GM23338 (cell line): ENCODE measurements around the gene TNNT2. TPM values are rescaled to one million over a fixed set of nuclear protein-coding genes. Genes with fewer than 3 reads are reported as not detected.

Source experiments
- ATAC-seq: fragments of 200-7000 bp; cut with Tn5 transposase; 3 replicates; pipeline ENCODE4 v1.9.1; 2020
- DNase-seq: peaks from one replicate; pipeline ENCODE4 v3.0.0-alpha.2; 2015; ENCODE audit warnings: low spot score
- H2AFZ ChIP-seq: fragments of 200-600 bp; sonication (generic); 2 replicates; pipeline ENCODE4 v1.8.0; 2016; ENCODE audit warnings: antibody characterized with exemption, mild to moderate bottlenecking, moderate library complexity
- H3F3A ChIP-seq: fragments of 200-600 bp; sonication (generic); replicated peaks from 2 replicates; pipeline ENCODE4 v1.8.0; 2017; ENCODE audit warnings: antibody characterized with exemption, mixed run types, low read depth
- H3K27ac ChIP-seq: fragments of 200-600 bp; sonication (generic); 2 replicates; pipeline ENCODE4 v1.6.1; 2016; ENCODE audit warnings: low read depth
- H3K27me3 ChIP-seq: fragments of 200-600 bp; sonication (generic); 2 replicates; pipeline ENCODE4 v1.8.0; 2016; ENCODE audit warnings: mild to moderate bottlenecking, mixed run types, moderate library complexity; ENCODE audit not compliant: insufficient read depth
- H3K36me3 ChIP-seq: fragments of 200-600 bp; sonication (generic); 2 replicates; pipeline ENCODE4 v1.8.0; 2016; ENCODE audit warnings: mild to moderate bottlenecking; ENCODE audit not compliant: insufficient read depth
- H3K4me1 ChIP-seq: fragments of 200-600 bp; sonication (generic); 2 replicates; pipeline ENCODE4 v1.8.0; 2016; ENCODE audit warnings: mild to moderate bottlenecking, moderate library complexity; ENCODE audit not compliant: insufficient read depth
- H3K4me2 ChIP-seq: fragments of 200-600 bp; sonication (generic); 2 replicates; pipeline ENCODE4 v1.7.1; 2017; ENCODE audit warnings: mixed run types
- H3K4me3 ChIP-seq: fragments of 200-600 bp; sonication (generic); 2 replicates; pipeline ENCODE4 v1.6.1; 2016; ENCODE audit warnings: mixed run types
- H3K79me2 ChIP-seq: fragments of 200-600 bp; sonication (generic); replicated peaks from 2 replicates; pipeline ENCODE4 v1.8.0; 2017; ENCODE audit warnings: mild to moderate bottlenecking; ENCODE audit not compliant: insufficient read depth
- H3K9me2 ChIP-seq: fragments of 200-600 bp; sonication (generic); 2 replicates; pipeline ENCODE4 v1.8.0; 2017; ENCODE audit not compliant: insufficient read depth
- H4K20me1 ChIP-seq: fragments of 200-600 bp; sonication (generic); replicated peaks from 2 replicates; pipeline ENCODE4 v1.8.0; 2017; ENCODE audit warnings: mild to moderate bottlenecking; ENCODE audit not compliant: insufficient read depth
- H3K27ac Mint-ChIP-seq: 2 replicates; pipeline ENCODE4 v1.8.0; 2020; ENCODE audit warnings: inconsistent platforms, mild to moderate bottlenecking, moderate library complexity, mixed read lengths
- H3K27me3 Mint-ChIP-seq: 3 replicates; pipeline ENCODE4 v1.8.0; 2022; ENCODE audit warnings: low read depth, mild to moderate bottlenecking, moderate library complexity, mixed read lengths, inconsistent platforms; ENCODE audit not compliant: insufficient read depth, poor library complexity
- H3K36me3 Mint-ChIP-seq: 3 replicates; pipeline ENCODE4 v1.8.0; 2021; ENCODE audit warnings: low read depth, mild to moderate bottlenecking, inconsistent platforms, moderate library complexity, mixed read lengths
- H3K4me1 Mint-ChIP-seq: 3 replicates; pipeline ENCODE4 v1.8.0; 2020; ENCODE audit warnings: mild to moderate bottlenecking, inconsistent platforms, mixed read lengths
- H3K4me3 Mint-ChIP-seq: 3 replicates; pipeline ENCODE4 v1.8.0; 2021; ENCODE audit warnings: moderate library complexity, mild to moderate bottlenecking, inconsistent platforms, mixed read lengths
- H3K9me3 Mint-ChIP-seq: 3 replicates; pipeline ENCODE4 v1.8.0; 2020; ENCODE audit warnings: moderate library complexity, mild to moderate bottlenecking, inconsistent platforms, mixed read lengths
- CREB1 ChIP-seq: fragments of 250-450 bp; sonication (Bioruptor Pico); IDR thresholded peaks from 2 replicates; pipeline ENCODE4 v1.5.0; 2020; ENCODE audit warnings: low read depth, mild to moderate bottlenecking, moderate library complexity
- EZH2phosphoT487 ChIP-seq: fragments of 200-600 bp; sonication (generic); IDR thresholded peaks from one replicate; pipeline ENCODE4 v1.8.1; 2018; ENCODE audit warnings: antibody characterized with exemption; ENCODE audit not compliant: unreplicated experiment
- JUNB ChIP-seq: IDR thresholded peaks from one replicate; pipeline ENCODE4 v1.6.1; 2016; ENCODE audit warnings: antibody characterized with exemption; ENCODE audit not compliant: unreplicated experiment
- STAT1 ChIP-seq: IDR thresholded peaks from one replicate; pipeline ENCODE4 v1.6.1; 2016; ENCODE audit warnings: antibody characterized with exemption; ENCODE audit not compliant: unreplicated experiment
- ZNF331 ChIP-seq: fragments of 250-450 bp; sonication (Bioruptor Pico); IDR thresholded peaks from 2 replicates; pipeline ENCODE4 v1.5.0; 2020; ENCODE audit warnings: low read depth, mild to moderate bottlenecking, moderate library complexity
- polyA plus RNA-seq: library from polyadenylated mRNA; unstranded; fragments of >200 nt; fragmentation: Nextera tagmentation; extraction: Ambion mirVana; gene quantifications from 2 replicates; pipeline ENCODE4 v1.2.1, GENCODE V29; 2016
- total RNA-seq: library from RNA; depleted of rRNA; stranded (reverse); fragments of >200 nt; shearing (Covaris generic); gene quantifications from 2 replicates; pipeline ENCODE4 v1.2.3, GENCODE V29; 2014
- TF ChIP-seq, protein P1 (sequence below): IDR thresholded peaks from 2 replicates; pipeline ENCODE4 v1.6.1; 2016; ENCODE audit warnings: antibody characterized with exemption
- TF ChIP-seq, protein P2 (sequence below): fragments of 250-450 bp; sonication (Bioruptor Pico); IDR thresholded peaks from 2 replicates; pipeline ENCODE4 v1.5.0; 2020; ENCODE audit warnings: mild to moderate bottlenecking, moderate library complexity

TNNT2 gene
- total and polyA plus RNA-seq, 2 experiments from 2014 or later = 7.5 to 19.1 TPM

DNA sequence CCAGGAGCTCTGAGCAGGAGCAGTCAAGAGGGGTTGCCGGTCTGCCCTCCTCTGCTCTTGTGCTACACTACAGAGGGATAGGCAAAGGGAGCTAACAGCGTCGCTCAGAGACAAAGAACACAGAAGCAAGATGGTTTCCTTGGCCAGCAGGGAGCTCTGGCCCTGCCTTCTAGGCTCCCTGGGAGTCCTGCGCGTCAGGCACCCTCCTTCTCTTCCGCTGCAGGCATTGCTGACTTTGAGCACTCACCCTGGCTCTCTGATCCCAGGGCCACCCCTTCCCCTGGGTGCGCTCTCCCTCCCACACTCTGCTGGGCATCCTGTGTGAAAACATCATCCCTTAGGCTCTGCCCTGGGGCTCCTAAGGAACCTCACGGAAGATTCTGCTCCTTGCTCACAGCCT, 43.6 kb upstream of the TNNT2 start:
- Histone ChIP-seq H3K27ac (no peak overlapping the region), H3K4me1 (no peaks in the 10 kb centered on the region), H4K20me1 (no peaks in the 10 kb centered on the region), H3F3A (no peaks in the 10 kb centered on the region), H3K4me2 (no peak overlapping the region), H3K9me2 (no peaks in the 10 kb centered on the region), H3K79me2 (no peaks in the 10 kb centered on the region), H3K4me3 (no peak overlapping the region), H2AFZ (peak overlapping the region; percentile 56), H3K27me3 (no peaks in the 10 kb centered on the region), H3K36me3 (no peaks in the 10 kb centered on the region)
- ATAC-seq (peak; percentile 46), DNase-seq (no peak)
- Mint-ChIP-seq H3K9me3 (peaks cover 3% of the 10 kb centered on the region; the same call in 2 of the 3 replicates), H3K36me3 (no peaks in the 10 kb centered on the region; the same call in 2 of the 3 replicates), H3K4me3 (no peak overlapping the region), H3K4me1 (peaks cover 15% of the 10 kb centered on the region), H3K27me3 (peaks cover 14% of the 10 kb centered on the region), H3K27ac (no peak overlapping the region)
- TF ChIP-seq JUNB = no peak
- TF ChIP-seq CREB1 (CRISPR knock-in tag) = no peak
- TF ChIP-seq, protein P1, sequence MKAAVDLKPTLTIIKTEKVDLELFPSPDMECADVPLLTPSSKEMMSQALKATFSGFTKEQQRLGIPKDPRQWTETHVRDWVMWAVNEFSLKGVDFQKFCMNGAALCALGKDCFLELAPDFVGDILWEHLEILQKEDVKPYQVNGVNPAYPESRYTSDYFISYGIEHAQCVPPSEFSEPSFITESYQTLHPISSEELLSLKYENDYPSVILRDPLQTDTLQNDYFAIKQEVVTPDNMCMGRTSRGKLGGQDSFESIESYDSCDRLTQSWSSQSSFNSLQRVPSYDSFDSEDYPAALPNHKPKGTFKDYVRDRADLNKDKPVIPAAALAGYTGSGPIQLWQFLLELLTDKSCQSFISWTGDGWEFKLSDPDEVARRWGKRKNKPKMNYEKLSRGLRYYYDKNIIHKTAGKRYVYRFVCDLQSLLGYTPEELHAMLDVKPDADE = no peak
- no peak for TF ChIP-seq EZH2phosphoT487
- no peak for TF ChIP-seq ZNF331 (CRISPR knock-in tag)
- no peak for TF ChIP-seq STAT1
- TF ChIP-seq, protein P2, sequence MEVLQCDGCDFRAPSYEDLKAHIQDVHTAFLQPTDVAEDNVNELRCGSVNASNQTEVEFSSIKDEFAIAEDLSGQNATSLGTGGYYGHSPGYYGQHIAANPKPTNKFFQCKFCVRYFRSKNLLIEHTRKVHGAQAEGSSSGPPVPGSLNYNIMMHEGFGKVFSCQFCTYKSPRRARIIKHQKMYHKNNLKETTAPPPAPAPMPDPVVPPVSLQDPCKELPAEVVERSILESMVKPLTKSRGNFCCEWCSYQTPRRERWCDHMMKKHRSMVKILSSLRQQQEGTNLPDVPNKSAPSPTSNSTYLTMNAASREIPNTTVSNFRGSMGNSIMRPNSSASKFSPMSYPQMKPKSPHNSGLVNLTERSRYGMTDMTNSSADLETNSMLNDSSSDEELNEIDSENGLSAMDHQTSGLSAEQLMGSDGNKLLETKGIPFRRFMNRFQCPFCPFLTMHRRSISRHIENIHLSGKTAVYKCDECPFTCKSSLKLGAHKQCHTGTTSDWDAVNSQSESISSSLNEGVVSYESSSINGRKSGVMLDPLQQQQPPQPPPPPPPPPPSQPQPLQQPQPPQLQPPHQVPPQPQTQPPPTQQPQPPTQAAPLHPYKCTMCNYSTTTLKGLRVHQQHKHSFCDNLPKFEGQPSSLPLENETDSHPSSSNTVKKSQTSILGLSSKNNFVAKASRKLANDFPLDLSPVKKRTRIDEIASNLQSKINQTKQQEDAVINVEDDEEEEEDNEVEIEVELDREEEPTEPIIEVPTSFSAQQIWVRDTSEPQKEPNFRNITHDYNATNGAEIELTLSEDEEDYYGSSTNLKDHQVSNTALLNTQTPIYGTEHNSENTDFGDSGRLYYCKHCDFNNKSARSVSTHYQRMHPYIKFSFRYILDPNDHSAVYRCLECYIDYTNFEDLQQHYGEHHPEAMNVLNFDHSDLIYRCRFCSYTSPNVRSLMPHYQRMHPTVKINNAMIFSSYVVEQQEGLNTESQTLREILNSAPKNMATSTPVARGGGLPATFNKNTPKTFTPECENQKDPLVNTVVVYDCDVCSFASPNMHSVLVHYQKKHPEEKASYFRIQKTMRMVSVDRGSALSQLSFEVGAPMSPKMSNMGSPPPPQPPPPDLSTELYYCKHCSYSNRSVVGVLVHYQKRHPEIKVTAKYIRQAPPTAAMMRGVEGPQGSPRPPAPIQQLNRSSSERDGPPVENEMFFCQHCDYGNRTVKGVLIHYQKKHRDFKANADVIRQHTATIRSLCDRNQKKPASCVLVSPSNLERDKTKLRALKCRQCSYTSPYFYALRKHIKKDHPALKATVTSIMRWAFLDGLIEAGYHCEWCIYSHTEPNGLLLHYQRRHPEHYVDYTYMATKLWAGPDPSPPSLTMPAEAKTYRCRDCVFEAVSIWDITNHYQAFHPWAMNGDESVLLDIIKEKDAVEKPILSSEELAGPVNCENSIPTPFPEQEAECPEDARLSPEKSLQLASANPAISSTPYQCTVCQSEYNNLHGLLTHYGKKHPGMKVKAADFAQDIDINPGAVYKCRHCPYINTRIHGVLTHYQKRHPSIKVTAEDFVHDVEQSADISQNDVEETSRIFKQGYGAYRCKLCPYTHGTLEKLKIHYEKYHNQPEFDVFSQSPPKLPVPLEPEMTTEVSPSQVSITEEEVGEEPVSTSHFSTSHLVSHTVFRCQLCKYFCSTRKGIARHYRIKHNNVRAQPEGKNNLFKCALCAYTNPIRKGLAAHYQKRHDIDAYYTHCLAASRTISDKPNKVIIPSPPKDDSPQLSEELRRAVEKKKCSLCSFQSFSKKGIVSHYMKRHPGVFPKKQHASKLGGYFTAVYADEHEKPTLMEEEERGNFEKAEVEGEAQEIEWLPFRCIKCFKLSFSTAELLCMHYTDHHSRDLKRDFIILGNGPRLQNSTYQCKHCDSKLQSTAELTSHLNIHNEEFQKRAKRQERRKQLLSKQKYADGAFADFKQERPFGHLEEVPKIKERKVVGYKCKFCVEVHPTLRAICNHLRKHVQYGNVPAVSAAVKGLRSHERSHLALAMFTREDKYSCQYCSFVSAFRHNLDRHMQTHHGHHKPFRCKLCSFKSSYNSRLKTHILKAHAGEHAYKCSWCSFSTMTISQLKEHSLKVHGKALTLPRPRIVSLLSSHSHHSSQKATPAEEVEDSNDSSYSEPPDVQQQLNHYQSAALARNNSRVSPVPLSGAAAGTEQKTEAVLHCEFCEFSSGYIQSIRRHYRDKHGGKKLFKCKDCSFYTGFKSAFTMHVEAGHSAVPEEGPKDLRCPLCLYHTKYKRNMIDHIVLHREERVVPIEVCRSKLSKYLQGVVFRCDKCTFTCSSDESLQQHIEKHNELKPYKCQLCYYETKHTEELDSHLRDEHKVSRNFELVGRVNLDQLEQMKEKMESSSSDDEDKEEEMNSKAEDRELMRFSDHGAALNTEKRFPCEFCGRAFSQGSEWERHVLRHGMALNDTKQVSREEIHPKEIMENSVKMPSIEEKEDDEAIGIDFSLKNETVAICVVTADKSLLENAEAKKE (CRISPR knock-in tag) = no peak
